ENCODE data around the gene GRN. TPM values are rescaled to one million over a fixed set of nuclear protein-coding genes. Genes with fewer than 3 reads are reported as not detected.
"Not testable (repeated sequence)": the region's sequence is repeated elsewhere in the genome, so short reads cannot be mapped to it uniquely, and the experiment has no call there.

The GRN gene
- total RNA-seq, 3 donors from 2014 or later = 166 to 372 (median 252) TPM

GRCh38 chr17:44324571-44325275 is 20.4 kb upstream of the GRN start, which contains the start of gene SLC25A39:
SLC25A39 (minus strand) TSS chr17:44324823; CDS start chr17:44323562, 1,261 bp downstream.
- DNase-seq (ENCODE audit: low spot score in 2 of 2) = peak; percentile 94 to 95
- intact Hi-C loops (cut with DNase I; ENCODE audit: low total_unique reads) = loop anchor here (5.0 kb wide), 1 partner anchor 112 kb away; no protein-coding TSS in a partner anchor
- H3K9me3 ChIP-seq = no peaks in the 10 kb centered on the region
- H3K4me1 ChIP-seq = peaks cover 0 to 8% of the 10 kb centered on the region in 2 donors
- peak in 1 of 3 donors; percentile 11 for TF ChIP-seq CTCF (IDR thresholded peaks at IDR 0.05)
- TF ChIP-seq POLR2A (IDR thresholded peaks at IDR 0.05) = peak; percentile 41
- TF ChIP-seq POLR2AphosphoS5 (IDR thresholded peaks at IDR 0.05) = peak in 2 of 3 donors; percentile 38 to 86
- H3K4me3 ChIP-seq = peak within 1 kb of the TSS; percentile 93 to 99 (median 94)
- H3K27me3 ChIP-seq = no peaks in the 10 kb centered on the region
- peak within 1 kb of the TSS; percentile 92 to 98 for H3K27ac ChIP-seq
- no peaks in the 10 kb centered on the region for H3K36me3 ChIP-seq

GRCh38 chr17:44326861-44327444 is 18.1 kb upstream of the GRN start:
- Histone ChIP-seq H3K27me3 (no peaks in the 10 kb centered on the region), H3K9me3 (no peaks in the 10 kb centered on the region), H3K4me3 (peak overlapping the region; percentile 93 to 99 (median 94)), H3K36me3 (no peaks in the 10 kb centered on the region), H3K4me1 (peaks cover 2 to 8% of the 10 kb centered on the region in 2 donors), H3K27ac (peak overlapping the region; percentile 92 to 98)
- DNase-seq (ENCODE audit: low spot score in 2 of 2) = peak; percentile 95 to 96
- intact Hi-C loops (cut with DNase I; ENCODE audit: low total_unique reads) = loop anchor here (5.0 kb wide), 1 partner anchor 115 kb away; no protein-coding TSS in a partner anchor
- TF ChIP-seq POLR2A (IDR thresholded peaks at IDR 0.05) = no peak
- no peak for TF ChIP-seq CTCF (IDR thresholded peaks at IDR 0.05)
- peak; percentile 49 to 87 (median 71) for TF ChIP-seq POLR2AphosphoS5 (IDR thresholded peaks at IDR 0.05)

- no peak for DNase-seq (ENCODE audit: low spot score in 2 of 2)
- H3K4me1 ChIP-seq = peaks cover 2 to 8% of the 10 kb centered on the region in 2 donors
- intact Hi-C loops (cut with DNase I; ENCODE audit: low total_unique reads) = loop anchor here (5.0 kb wide), 1 partner anchor 116 kb away; no protein-coding TSS in a partner anchor
Observed at GRCh38 chr17:44327715-44328449, 17.2 kb upstream of the GRN start.

GRCh38 chr17:44329516-44329915 is 15.6 kb upstream of the GRN start:
- H3K4me3 ChIP-seq; H3K27ac ChIP-seq; DNase-seq (ENCODE audit: low spot score in 2 of 2); H3K4me1 ChIP-seq; H3K9me3 ChIP-seq; H3K27me3 ChIP-seq; H3K36me3 ChIP-seq: not testable (repeated sequence)
- intact Hi-C loops (cut with DNase I; ENCODE audit: low total_unique reads) = loop anchor here (5.0 kb wide), 1 partner anchor 117 kb away; no protein-coding TSS in a partner anchor

More at GRCh38 chr17:44327715-44328449, 17.2 kb upstream of the GRN start:
- no peak overlapping the region for H3K4me3 ChIP-seq
- no peaks in the 10 kb centered on the region for H3K27me3 ChIP-seq
- H3K27ac ChIP-seq = no peak overlapping the region
- TF ChIP-seq CTCF (IDR thresholded peaks at IDR 0.05) = no peak
- no peak for TF ChIP-seq POLR2A (IDR thresholded peaks at IDR 0.05)
- TF ChIP-seq POLR2AphosphoS5 (IDR thresholded peaks at IDR 0.05) = no peak
- no peaks in the 10 kb centered on the region for H3K9me3 ChIP-seq
- H3K36me3 ChIP-seq = no peaks in the 10 kb centered on the region

- H3K27me3 ChIP-seq; H3K9me3 ChIP-seq; H3K27ac ChIP-seq; H3K36me3 ChIP-seq; H3K4me1 ChIP-seq; DNase-seq (ENCODE audit: low spot score in 2 of 2); intact Hi-C loops (cut with DNase I; ENCODE audit: low total_unique reads); H3K4me3 ChIP-seq: not testable (repeated sequence)
Observed at GRCh38 chr17:44330263-44330662, 14.8 kb upstream of the GRN start.

All from breast epithelium (tissue), 4 donors.